DMS114 treated with DMSO at 0.1 percent for 48 hours (cell line): Measurements from ENCODE around the gene TP53.

Experiments used
- DNase-seq: peaks from one replicate; lab custom pipeline; 2025; ENCODE audit not compliant: unreplicated experiment; lab: John Stamatoyannopoulos, UW

Gene TP53

GRCh38 chr17:7707446-7707845, 20.2 kb upstream of the TP53 start:
- DNase-seq = no peak

GRCh38 chr17:7706631-7707354, 19.5 kb upstream of the TP53 start:
- DNase-seq = no peak

DNA sequence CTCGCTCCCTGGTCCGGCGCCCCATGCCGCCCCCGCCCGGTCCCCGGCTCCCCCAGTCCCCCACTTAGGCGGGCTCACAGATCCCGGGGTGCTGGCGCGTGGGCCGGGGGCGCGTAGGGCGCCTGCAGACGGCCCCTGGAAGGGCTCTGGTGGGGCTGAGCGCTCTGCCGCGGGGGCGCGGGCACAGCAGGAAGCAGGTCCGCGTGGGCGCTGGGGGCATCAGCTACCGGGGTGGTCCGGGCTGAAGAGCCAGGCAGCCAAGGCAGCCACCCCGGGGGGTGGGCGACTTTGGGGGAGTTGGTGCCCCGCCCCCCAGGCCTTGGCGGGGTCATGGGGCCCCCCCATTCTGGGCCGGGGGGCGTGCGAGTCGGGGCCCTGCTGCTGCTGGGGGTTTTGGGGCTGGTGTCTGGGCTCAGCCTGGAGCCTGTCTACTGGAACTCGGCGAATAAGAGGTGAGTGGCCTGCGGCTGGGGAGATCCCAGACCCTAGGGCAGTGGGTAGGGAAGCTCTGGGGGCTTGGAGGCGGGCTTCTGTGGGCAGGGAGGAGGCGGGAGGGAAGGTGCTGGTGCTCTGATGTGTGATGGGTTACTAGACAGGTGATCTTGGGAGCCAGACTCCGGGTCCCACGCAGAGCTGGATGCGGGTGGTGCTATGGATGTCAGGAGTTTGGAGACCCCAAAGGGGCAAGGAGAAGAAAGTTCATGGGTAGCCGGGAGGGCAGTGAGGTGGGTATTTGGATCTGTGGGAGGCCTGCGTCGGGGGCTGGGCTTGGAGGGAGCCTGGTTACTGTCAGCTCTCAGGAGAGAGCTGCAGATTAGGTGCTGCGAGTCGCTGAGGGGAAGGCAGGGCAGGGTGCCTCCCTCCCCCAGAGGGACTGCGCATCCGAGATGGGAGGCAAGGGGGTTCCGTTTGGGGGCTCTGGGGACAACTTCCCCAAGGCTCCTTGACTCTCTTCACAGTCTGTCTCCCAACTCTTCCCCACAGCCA, 18.3 kb upstream of the TP53 start:
- no peak for DNase-seq

DNA sequence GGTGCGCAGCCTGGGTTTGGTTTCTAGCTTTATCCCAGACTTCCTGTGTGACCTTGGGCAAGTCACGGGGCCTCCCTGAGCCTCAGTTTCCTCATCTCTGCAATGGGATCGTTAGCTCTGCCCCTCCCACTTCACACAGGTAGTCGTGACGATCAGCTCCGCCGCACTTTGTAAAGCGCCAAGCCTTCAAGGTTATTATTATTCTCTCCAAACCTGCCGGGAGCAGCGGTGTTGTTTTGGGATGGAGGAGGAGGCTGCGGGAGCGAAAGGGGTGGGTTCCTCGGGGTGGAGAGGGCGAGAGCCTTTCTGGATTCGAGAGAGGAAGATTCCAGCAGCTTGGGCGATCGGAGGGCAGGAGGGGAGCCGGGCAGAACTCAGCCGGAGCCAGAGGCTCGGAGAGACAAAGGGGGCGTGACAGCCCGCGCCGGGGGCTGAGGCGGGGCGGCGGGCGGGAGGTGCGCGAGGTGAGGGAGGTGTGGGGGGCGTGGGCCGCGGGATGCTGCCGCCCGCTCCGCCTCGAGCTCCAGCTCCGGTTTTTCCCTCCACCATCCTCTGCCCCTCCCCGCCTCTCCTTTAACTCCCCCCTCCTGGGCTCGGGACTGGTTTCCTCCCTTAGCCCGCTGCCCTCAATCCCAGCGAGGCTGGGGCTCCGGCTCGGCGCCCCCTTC, 17.4 kb upstream of the TP53 start, which contains the start of gene EFNB3:
EFNB3 (plus strand) TSS at position 602 of the 668 bp plus-strand sequence. CDS start 397 bp downstream, outside the sequence.
- DNase-seq = no peak

DNA sequence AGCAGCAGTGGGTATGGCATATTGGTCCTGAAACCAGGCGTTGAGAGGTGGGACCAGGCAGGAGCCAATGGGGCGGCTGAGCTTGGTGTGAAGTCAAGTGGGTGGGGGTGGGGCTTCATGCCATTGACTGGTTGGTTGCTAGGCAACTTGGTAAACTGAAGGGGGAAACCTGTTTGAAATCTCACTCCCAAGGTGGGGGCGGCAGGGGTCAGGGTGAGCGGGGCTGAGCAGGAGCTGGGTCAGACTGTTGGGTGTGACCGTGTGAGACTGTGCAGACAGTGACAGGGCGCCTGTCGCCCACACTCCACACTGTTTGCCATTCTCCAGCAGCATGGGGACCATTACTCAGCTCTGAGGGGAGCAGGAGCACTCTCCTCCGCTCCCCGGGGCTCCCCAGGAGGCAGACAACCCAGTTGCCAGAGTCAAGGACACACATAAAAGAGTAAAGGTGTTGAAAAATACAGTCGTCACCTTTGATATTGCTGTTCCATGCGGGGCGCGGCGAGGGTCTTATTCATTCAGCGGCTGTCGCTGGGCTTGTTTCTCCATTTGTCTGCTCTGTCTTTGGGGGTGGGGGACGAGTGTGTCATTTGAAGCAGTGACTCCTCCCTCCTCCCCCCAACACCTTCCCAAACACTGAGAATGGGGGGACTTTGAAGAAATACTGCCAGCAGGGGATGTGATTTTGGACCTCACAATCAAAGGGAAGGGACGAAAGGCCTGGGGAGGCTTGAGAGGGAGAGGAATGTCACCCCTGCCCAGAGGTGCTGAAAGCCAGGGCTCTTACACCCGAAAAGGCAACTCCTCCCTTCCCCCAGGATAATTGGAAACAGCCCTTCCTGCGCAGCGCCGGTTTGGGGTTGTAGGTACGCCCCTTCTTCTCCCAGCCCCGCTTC, 16.5 kb upstream of the TP53 start:
- no peak for DNase-seq

DNA sequence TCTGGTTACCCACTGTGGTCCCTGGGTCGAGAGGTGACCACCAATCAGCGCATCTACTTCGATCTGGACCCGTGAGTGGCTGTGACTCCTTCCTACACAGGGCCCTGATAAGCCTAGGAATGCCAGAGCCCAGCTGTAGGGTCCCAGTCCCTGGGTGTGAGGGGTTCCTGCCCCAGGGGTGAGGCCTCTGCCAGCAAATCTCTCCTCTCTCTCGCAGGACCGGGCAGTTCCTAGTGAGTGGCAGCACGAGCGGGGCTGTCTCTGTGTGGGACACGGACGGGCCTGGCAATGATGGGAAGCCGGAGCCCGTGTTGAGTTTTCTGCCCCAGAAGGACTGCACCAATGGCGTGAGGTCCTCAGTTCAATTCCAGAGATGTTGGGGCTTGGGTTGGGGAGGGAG, 15.5 kb upstream of the TP53 start:
- DNase-seq = no peak

DNA sequence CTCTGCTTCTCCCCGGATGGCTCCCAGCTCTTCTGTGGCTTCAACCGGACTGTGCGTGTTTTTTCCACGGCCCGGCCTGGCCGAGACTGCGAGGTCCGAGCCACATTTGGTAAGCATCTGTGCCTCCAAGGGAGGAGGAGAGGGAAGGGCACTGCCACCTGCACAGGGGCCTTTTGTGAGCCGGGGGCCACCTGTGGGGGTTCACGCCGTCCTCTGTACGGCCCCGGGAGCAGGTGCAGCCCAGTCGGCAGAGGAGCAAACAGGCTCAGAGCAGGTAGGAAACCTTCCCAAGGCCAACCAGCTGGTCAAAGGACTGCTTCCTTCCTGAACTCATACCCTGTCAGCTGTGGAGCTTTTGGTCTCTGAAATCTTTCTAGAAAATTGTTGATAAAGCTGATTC, 14.4 kb upstream of the TP53 start:
- DNase-seq = no peak

DNA sequence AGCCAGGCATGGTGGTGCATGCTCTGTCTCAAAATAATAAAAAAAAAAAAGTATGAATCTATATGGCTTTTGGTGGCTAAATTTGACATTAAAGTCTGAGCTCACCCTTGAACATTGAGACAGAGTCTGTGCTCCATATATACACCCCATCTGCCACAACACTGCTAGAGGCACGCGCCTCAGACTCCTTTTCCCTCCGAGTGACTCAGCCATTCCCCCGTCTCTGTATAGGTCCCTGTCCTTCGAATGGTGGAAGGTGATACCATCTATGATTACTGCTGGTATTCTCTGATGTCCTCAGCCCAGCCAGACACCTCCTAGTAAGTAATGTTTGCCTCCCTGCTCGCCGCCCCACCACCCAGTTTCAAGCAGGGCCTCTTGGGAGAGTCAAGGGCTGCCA, 13.2 kb upstream of the TP53 start:
- DNase-seq = no peak

DNA sequence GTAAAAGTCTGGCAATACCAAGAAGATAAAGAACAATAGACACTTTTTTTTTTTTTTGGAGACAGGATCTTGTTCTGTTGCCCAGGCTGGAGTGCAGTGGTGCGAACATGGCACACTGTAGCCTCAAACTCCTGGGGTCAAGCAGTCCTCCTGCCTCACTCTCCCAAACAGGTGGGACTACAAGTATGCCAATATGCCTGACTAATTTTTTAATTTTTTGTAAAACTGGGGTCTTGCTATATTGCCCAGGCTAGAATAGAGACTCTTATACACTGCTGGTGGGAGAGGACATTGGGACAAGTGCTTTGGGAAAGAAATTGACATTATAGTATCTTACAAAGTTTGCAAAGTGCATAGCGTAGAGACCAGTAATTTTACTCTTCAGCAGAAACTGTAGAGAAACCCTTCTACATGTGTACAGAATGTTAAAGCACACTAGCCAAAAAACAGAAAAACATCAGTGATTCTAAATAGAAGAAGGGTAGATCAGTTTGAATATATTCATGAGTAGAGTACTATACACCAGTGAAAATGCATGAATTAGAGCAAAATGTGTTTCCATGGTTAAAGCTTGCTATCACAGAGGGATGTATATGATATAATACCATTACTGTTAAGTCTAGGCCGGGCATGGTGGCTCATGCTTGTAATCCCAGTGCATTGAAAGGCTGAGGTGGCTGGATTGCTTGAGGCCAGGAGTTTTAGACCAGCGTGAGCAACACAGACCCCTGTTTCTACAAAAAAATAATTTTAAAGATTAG, 10.7 kb upstream of the TP53 start:
- no peak for DNase-seq

DNA sequence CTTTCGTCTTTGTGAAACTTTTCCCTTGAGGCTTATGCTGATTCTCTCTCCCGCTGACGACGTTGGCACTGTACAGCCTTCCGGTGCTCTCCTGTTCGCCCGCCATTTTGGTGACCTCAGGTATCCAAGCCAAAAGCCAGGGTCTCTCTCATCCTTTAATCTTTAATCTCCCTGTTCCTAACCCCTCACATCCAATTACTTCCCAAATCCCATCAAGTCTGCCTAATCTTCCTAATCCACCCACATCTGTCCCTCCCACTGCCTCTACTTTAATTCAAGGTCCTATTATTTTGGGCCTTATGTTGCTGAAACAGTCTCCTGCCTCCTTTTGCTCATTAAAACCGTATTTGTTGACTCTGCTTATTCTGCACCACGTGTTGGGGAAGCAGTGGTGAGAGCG, 8.3 kb upstream of the TP53 start:
- no peak for DNase-seq

- no peak for DNase-seq
Observed at GRCh38 chr17:7688808-7689316, 1.6 kb upstream of the TP53 start.

DNA sequence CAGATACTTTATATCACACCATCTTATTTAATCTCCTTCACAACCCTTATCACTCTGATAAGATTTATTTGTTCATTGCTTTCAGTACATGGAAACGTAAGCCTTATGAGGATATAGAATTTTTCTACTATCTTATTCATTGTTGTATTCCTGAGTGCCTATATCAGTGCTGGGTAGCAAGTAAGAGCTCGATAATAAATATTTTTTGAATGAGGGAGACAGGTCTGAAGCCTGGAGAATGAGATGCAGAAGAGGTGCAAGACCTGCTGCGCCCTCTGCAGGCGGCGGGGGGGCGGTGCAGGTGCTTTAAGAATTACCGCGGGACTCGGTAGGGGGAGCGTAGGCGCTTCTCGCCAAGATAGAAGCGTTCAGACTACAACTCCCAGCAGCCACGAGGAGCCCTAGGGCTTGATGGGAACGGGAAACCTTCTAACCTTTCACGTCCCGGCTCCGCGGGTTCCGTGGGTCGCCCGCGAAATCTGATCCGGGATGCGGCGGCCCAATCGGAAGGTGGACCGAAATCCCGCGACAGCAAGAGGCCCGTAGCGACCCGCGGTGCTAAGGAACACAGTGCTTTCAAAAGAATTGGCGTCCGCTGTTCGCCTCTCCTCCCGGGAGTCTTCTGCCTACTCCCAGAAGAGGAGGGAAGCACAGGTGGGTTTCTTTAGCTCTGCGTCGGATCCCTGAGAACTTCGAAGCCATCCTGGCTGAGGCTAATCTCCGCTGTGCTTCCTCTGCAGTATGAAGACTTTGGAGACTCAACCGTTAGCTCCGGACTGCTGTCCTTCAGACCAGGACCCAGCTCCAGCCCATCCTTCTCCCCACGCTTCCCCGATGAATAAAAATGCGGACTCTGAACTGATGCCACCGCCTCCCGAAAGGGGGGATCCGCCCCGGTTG, 868 bp upstream of the TP53 start, which contains the start of gene WRAP53:
WRAP53 (plus strand) TSS at position 570 of the 900 bp plus-strand sequence; CDS start at position 742, 172 bp downstream.
- peak; percentile 97 for DNase-seq

DNA sequence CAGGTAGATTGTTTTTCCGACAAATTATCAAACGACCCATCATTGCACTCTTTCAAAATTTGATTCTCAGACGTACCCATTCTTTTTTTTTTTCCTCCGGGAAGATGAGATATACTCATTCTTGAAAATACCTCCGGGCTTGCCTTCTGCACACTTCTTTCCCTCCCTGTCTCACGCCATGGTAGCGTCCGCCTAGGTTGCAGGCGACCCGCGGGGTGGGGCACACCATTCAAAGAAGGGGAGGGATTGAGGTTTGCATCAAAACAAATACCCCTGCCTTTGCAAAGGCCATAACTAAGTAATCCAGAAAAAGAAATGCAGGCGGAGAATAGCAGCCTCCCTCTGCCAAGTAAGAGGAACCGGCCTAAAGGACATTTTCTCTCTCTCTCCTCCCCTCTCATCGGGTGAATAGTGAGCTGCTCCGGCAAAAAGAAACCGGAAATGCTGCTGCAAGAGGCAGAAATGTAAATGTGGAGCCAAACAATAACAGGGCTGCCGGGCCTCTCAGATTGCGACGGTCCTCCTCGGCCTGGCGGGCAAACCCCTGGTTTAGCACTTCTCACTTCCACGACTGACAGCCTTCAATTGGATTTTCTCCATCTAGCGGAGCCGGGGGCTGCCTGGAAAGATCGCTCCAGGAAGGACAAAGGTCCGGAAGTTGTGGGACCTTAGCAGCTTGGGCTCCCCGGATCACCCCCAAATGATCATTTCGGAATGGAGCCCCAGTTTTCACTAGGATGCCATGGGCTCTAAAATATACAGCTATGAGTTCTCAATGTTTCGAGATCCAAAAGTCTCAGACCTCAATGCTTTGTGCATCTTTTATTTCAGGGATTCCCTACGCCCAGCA, 843 bp downstream of the TP53 start:
- DNase-seq = peak; percentile 92

DNA sequence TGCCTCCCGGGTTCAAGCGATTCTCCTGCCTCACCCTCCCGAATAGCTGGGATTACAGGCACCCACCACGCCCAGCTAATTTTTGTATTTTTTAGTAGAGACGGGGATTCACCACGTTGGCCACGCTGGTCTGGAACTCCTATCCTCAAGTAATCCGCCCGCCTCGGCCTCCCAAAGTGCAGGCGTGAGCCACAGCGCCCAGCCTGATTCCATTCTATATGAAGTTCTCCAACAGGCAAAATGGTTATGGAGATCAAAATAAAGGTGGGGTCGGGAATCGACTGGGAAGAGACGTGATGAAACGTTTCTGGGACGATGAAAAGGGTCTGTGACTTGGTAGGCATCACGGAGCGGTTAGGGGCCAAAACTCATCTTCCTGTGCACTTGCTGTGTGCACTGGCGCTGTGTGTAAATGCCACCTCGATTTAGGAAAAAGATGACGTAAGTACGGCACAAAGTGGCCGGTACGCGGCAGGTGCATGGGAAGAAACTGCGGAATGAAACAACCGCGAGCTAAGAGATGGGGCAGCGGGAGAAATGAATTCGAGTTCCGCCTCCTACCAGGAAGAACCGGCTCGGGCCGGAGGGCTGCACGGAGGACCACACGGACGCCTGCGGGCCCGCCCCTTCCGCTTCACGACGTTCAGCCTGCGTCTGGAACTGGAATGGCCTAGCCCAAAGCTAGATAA, 1.6 kb downstream of the TP53 start:
- DNase-seq = no peak

DNA sequence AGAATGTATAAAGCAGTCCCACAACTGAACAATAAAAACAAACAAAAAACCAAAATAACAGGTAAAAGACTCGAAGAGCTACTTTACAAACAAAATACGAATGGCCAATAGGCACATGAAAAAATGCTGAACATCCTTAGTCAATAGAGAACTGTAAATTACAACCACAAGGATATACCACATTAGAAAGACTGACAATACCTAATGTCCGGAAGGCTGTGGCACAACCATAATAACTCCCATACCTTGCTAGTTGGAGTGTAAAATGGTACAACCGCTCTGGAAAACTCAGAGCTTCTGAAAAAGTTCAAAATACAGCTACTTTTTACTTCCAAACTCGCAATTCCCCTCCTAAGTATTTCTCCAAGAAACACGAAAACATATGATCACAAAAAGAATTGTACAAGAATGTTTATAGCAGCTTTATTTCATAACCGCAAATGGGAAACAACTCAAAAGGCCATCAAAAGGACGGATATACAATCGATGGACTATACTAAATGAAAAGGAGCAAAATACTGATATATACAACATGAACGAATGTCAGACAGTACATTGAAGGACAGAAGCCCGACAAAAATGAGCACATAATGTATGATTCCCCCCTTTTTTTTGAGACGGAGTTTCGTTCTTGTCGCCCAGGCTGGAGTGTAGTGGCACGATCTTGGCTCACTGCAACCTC, 2.3 kb downstream of the TP53 start:
- no peak for DNase-seq

GRCh38 chr17:7677388-7678067, 9.8 kb downstream of the TP53 start:
- no peak for DNase-seq
